Measurements from ENCODE around the gene COL27A1.

COL27A1 gene

GRCh38 chr9:114356792-114357191 lies 201.5 kb downstream of the COL27A1 start:
- no peak for DNase-seq (ENCODE audit: low read depth)
- no peak for TF ChIP-seq CTCF (IDR thresholded peaks at IDR 0.05; ENCODE audit: control insufficient read depth, insufficient read depth, low read depth, low read length, missing control alignments)
- no peak overlapping the region for H3K4me3 ChIP-seq (ENCODE audit: control insufficient read depth, low read depth, low read length)

- H3K4me3 ChIP-seq (ENCODE audit: control insufficient read depth, low read depth, low read length): no peak overlapping the region
- no peak for DNase-seq (ENCODE audit: low read depth)
- no peak for TF ChIP-seq CTCF (IDR thresholded peaks at IDR 0.05; ENCODE audit: control insufficient read depth, insufficient read depth, low read depth, low read length, missing control alignments)
These were observed 202.0 kb downstream of the COL27A1 start for GRCh38 chr9:114357360-114357759.

GRCh38 chr9:114357911-114358328 lies 202.6 kb downstream of the COL27A1 start:
- no peak for DNase-seq (ENCODE audit: low read depth)
- no peak overlapping the region for H3K4me3 ChIP-seq (ENCODE audit: control insufficient read depth, low read depth, low read length)
- TF ChIP-seq CTCF (IDR thresholded peaks at IDR 0.05; ENCODE audit: control insufficient read depth, insufficient read depth, low read depth, low read length, missing control alignments): no peak

GRCh38 chr9:114359801-114360200 lies 204.5 kb downstream of the COL27A1 start:
- no peak for TF ChIP-seq CTCF (IDR thresholded peaks at IDR 0.05; ENCODE audit: control insufficient read depth, insufficient read depth, low read depth, low read length, missing control alignments)
- H3K4me3 ChIP-seq (ENCODE audit: control insufficient read depth, low read depth, low read length): no peak overlapping the region
- no peak for DNase-seq (ENCODE audit: low read depth)

GRCh38 chr9:114361542-114361941 lies 206.2 kb downstream of the COL27A1 start:
- H3K4me3 ChIP-seq (ENCODE audit: control insufficient read depth, low read depth, low read length): no peak overlapping the region
- TF ChIP-seq CTCF (IDR thresholded peaks at IDR 0.05; ENCODE audit: control insufficient read depth, insufficient read depth, low read depth, low read length, missing control alignments): no peak
- DNase-seq (ENCODE audit: low read depth): no peak
